Large intestine (tissue), 3 donors: ENCODE data around the gene DLX1. TPM values are rescaled to one million over a fixed set of nuclear protein-coding genes. Genes with fewer than 3 reads are reported as not detected.
"Not testable (repeated sequence)": the region's sequence is repeated elsewhere in the genome, so short reads cannot be mapped to it uniquely, and the experiment has no call there.

Experiments used
- DNase-seq, 2 donors: peaks; one replicate each; pipeline versions ENCODE4 v3.0.0 to v3.0.0-alpha.2; 2013
- H3K27ac ChIP-seq: one replicate; pipeline ENCODE4 v1.5.1; 2013; ENCODE audit warnings: low read length
- H3K27me3 ChIP-seq: 2 replicates; pipeline ENCODE4 v1.6.1; 2013; ENCODE audit warnings: low read length; ENCODE audit not compliant: control insufficient read depth, insufficient read depth
- H3K36me3 ChIP-seq: 2 replicates; pipeline ENCODE4 v1.6.1; 2013; ENCODE audit warnings: low read length; ENCODE audit not compliant: control insufficient read depth, insufficient read depth
- H3K4me1 ChIP-seq: one replicate; pipeline ENCODE4 v1.6.1; 2013; ENCODE audit warnings: low read length; ENCODE audit not compliant: control insufficient read depth, insufficient read depth
- H3K4me3 ChIP-seq: one replicate; pipeline ENCODE4 v1.5.1; 2013; ENCODE audit warnings: low read length
- H3K9me3 ChIP-seq: one replicate; pipeline ENCODE4 v1.6.1; 2013; ENCODE audit warnings: mild to moderate bottlenecking, low read depth, low read length, moderate library complexity; ENCODE audit not compliant: control insufficient read depth
- WGBS: methylation state at CpG from one replicate; pipeline ENCODE4 v1.1.5; 2013; ENCODE audit warnings: low lambda C conversion rate; ENCODE audit not compliant: insufficient coverage; 5-methylcytosine and 5-hydroxymethylcytosine counted together
- polyA plus RNA-seq: library from polyadenylated mRNA; unstranded; fragments of 120-200 nt; gene quantifications from one replicate; pipeline ENCODE4 v1.2.1, GENCODE V29; 2013

The DLX1 gene
- polyA plus RNA-seq, 1 donor: 3.4 TPM

- Histone ChIP-seq H3K27me3 (no peaks in the 10 kb centered on the region), H3K9me3 (no peaks in the 10 kb centered on the region), H3K4me1 (no peaks in the 10 kb centered on the region), H3K36me3 (no peaks in the 10 kb centered on the region), H3K27ac (no peak overlapping the region), H3K4me3 (no peak overlapping the region)
- no peak for DNase-seq
Measured at GRCh38 chr2:172128484-172128883, 43.2 kb downstream of the DLX1 start.

GRCh38 chr2:172129404-172129803 is 44.1 kb downstream of the DLX1 start:
- H3K36me3 ChIP-seq: no peaks in the 10 kb centered on the region
- no peaks in the 10 kb centered on the region for H3K4me1 ChIP-seq
- no peak overlapping the region for H3K27ac ChIP-seq
- DNase-seq: no peak
- no peaks in the 10 kb centered on the region for H3K27me3 ChIP-seq
- H3K9me3 ChIP-seq: no peaks in the 10 kb centered on the region
- no peak overlapping the region for H3K4me3 ChIP-seq

GRCh38 chr2:172131713-172132555 is 46.6 kb downstream of the DLX1 start:
- Histone ChIP-seq H3K4me3 (no peak overlapping the region), H3K27me3 (no peaks in the 10 kb centered on the region), H3K4me1 (no peaks in the 10 kb centered on the region), H3K27ac (no peak overlapping the region), H3K36me3 (no peaks in the 10 kb centered on the region), H3K9me3 (no peaks in the 10 kb centered on the region)
- DNase-seq: no peak
- no CpG with 5 or more reads among the region's 5 CpGs for WGBS

GRCh38 chr2:172134270-172134669 is 49.0 kb downstream of the DLX1 start:
- no peak for DNase-seq
- H3K27me3 ChIP-seq: no peaks in the 10 kb centered on the region
- 80% methylated on average over 1 of the region's 3 CpGs for WGBS
- H3K4me1 ChIP-seq: no peaks in the 10 kb centered on the region
- no peak overlapping the region for H3K27ac ChIP-seq
- H3K36me3 ChIP-seq: no peaks in the 10 kb centered on the region
- no peaks in the 10 kb centered on the region for H3K9me3 ChIP-seq
- no peak overlapping the region for H3K4me3 ChIP-seq

- no peak overlapping the region for H3K4me3 ChIP-seq
- no peaks in the 10 kb centered on the region for H3K4me1 ChIP-seq
- no peaks in the 10 kb centered on the region for H3K36me3 ChIP-seq
- DNase-seq: no peak
- no peak overlapping the region for H3K27ac ChIP-seq
- H3K27me3 ChIP-seq: no peaks in the 10 kb centered on the region
- WGBS: 89% methylated on average over 3 of the region's 4 CpGs
- no peaks in the 10 kb centered on the region for H3K9me3 ChIP-seq
Measured at GRCh38 chr2:172135446-172135845, 50.1 kb downstream of the DLX1 start.

GRCh38 chr2:172137109-172137508 is 51.8 kb downstream of the DLX1 start:
- no peak overlapping the region for H3K4me3 ChIP-seq
- DNase-seq: no peak
- H3K4me1 ChIP-seq: no peaks in the 10 kb centered on the region
- no peaks in the 10 kb centered on the region for H3K9me3 ChIP-seq
- H3K36me3 ChIP-seq: no peaks in the 10 kb centered on the region
- no peak overlapping the region for H3K27ac ChIP-seq
- WGBS: no CpG with 5 or more reads among the region's 2 CpGs
- H3K27me3 ChIP-seq: no peaks in the 10 kb centered on the region

- no peaks in the 10 kb centered on the region for H3K36me3 ChIP-seq
- no peak overlapping the region for H3K27ac ChIP-seq
- H3K4me1 ChIP-seq: no peaks in the 10 kb centered on the region
- no peaks in the 10 kb centered on the region for H3K9me3 ChIP-seq
- no peak for DNase-seq
- H3K27me3 ChIP-seq: no peaks in the 10 kb centered on the region
- 88% methylated on average over 2 of the region's 2 CpGs for WGBS
- no peak overlapping the region for H3K4me3 ChIP-seq
Measured at GRCh38 chr2:172137943-172138342, 52.6 kb downstream of the DLX1 start.

- not testable (repeated sequence) for DNase-seq, H3K4me3 ChIP-seq, H3K36me3 ChIP-seq, H3K27ac ChIP-seq, H3K9me3 ChIP-seq, H3K27me3 ChIP-seq, H3K4me1 ChIP-seq
- no CpG with 5 or more reads among the region's 1 CpG for WGBS
Measured at GRCh38 chr2:172138727-172139126, 53.4 kb downstream of the DLX1 start.

Other genes with a start within 250 kb of the DLX1 start
- 9.5 TPM for gene SLC25A12, start 191.3 kb upstream of the DLX1 start, polyA plus RNA-seq
- gene HAT1, start 163.0 kb upstream of the DLX1 start, polyA plus RNA-seq: 39.4 TPM
- 11.4 TPM for gene METAP1D, start 85.6 kb upstream of the DLX1 start, polyA plus RNA-seq
- gene DLX2, start 17.4 kb downstream of the DLX1 start, polyA plus RNA-seq: 1.1 TPM